ENCODE results near the gene EHD2. TPM values are rescaled to one million over a fixed set of nuclear protein-coding genes. Genes with fewer than 3 reads are reported as not detected.
"Not testable (repeated sequence)": the region's sequence is repeated elsewhere in the genome, so short reads cannot be mapped to it uniquely, and the experiment has no call there.

The EHD2 gene
- total and polyA plus RNA-seq, 2 experiments from 2014 or later, result 163 to 498 TPM

GRCh38 chr19:47762151-47762550, 48.9 kb downstream of the EHD2 start:
- no peak for TF ChIP-seq EZH2 (IDR thresholded peaks at IDR 0.05; ENCODE audit: insufficient read depth, poor library complexity, severe bottlenecking)
- no peak for TF ChIP-seq EZH2phosphoT487 (IDR thresholded peaks at IDR 0.05; ENCODE audit: insufficient read depth, low read depth)
- Histone ChIP-seq H3K79me2 (ENCODE audit: insufficient read depth) (no peaks in the 10 kb centered on the region), H3F3A (ENCODE audit: insufficient read depth) (peaks cover 6% of the 10 kb centered on the region; the same call in 1 of the 2 replicates), H3K27ac (no peak overlapping the region), H3K4me3 (no peak overlapping the region), H3K9me2 (ENCODE audit: insufficient read depth) (no peaks in the 10 kb centered on the region), H3K27me3 (replicated peaks; ENCODE audit: insufficient read depth) (no peaks in the 10 kb centered on the region), H3K4me1 (ENCODE audit: insufficient read depth) (no peaks in the 10 kb centered on the region), H4K20me1 (ENCODE audit: insufficient read depth) (no peaks in the 10 kb centered on the region), H3K9me3 (ENCODE audit: low read depth) (no peaks in the 10 kb centered on the region), H3K4me2 (ENCODE audit: unreplicated experiment) (no peak overlapping the region), H3K36me3 (ENCODE audit: low read depth) (peaks cover 14% of the 10 kb centered on the region; the same call in 1 of the 2 replicates), H2AFZ (no peak overlapping the region), H3K9ac (no peak overlapping the region)
- in situ Hi-C loops (cut with MboI), result no loop called here
- 41 to 53% methylated on average over 3 of the region's 3 CpGs for WGBS, 2 experiments (ENCODE audit: low coverage in 1 of 2, low lambda C conversion rate in 2 of 2, missing lambda C conversion rate in 2 of 2)
- DNase-seq, result no peak

GRCh38 chr19:47762615-47763308, 49.5 kb downstream of the EHD2 start:
- Histone ChIP-seq H3K36me3 (ENCODE audit: low read depth) (peaks cover 13% of the 10 kb centered on the region; the same call in 1 of the 2 replicates), H3K4me2 (ENCODE audit: unreplicated experiment) (no peak overlapping the region), H3K9me3 (ENCODE audit: low read depth) (no peaks in the 10 kb centered on the region), H3K4me3 (no peak overlapping the region), H3K4me1 (ENCODE audit: insufficient read depth) (no peaks in the 10 kb centered on the region), H3F3A (ENCODE audit: insufficient read depth) (peaks cover 6% of the 10 kb centered on the region; the same call in 1 of the 2 replicates), H3K9ac (no peak overlapping the region), H3K27ac (no peak overlapping the region), H2AFZ (no peak overlapping the region), H3K9me2 (ENCODE audit: insufficient read depth) (no peaks in the 10 kb centered on the region), H3K79me2 (ENCODE audit: insufficient read depth) (no peaks in the 10 kb centered on the region), H3K27me3 (replicated peaks; ENCODE audit: insufficient read depth) (no peaks in the 10 kb centered on the region), H4K20me1 (ENCODE audit: insufficient read depth) (no peaks in the 10 kb centered on the region)
- WGBS, 2 experiments (ENCODE audit: low coverage in 1 of 2, low lambda C conversion rate in 2 of 2, missing lambda C conversion rate in 2 of 2), result 50 to 51% methylated on average over 18 of the region's 18 CpGs
- peak; percentile 44 for DNase-seq
- no peak for TF ChIP-seq EZH2phosphoT487 (IDR thresholded peaks at IDR 0.05; ENCODE audit: insufficient read depth, low read depth)
- no peak for TF ChIP-seq EZH2 (IDR thresholded peaks at IDR 0.05; ENCODE audit: insufficient read depth, poor library complexity, severe bottlenecking)
- in situ Hi-C loops (cut with MboI), result no loop called here

GRCh38 chr19:47764705-47765104, 51.5 kb downstream of the EHD2 start:
- H3K9ac ChIP-seq; H3K9me3 ChIP-seq (ENCODE audit: low read depth); H2AFZ ChIP-seq; H3K79me2 ChIP-seq (ENCODE audit: insufficient read depth); H3K4me3 ChIP-seq; H3F3A ChIP-seq (ENCODE audit: insufficient read depth); DNase-seq; H3K9me2 ChIP-seq (ENCODE audit: insufficient read depth); in situ Hi-C loops (cut with MboI); H3K4me2 ChIP-seq (ENCODE audit: unreplicated experiment); H3K4me1 ChIP-seq (ENCODE audit: insufficient read depth); H3K27ac ChIP-seq; H3K27me3 ChIP-seq (replicated peaks; ENCODE audit: insufficient read depth); H4K20me1 ChIP-seq (ENCODE audit: insufficient read depth); H3K36me3 ChIP-seq (ENCODE audit: low read depth): not testable (repeated sequence)
- 74 to 76% methylated on average over 3 of the region's 3 CpGs for WGBS, 2 experiments (ENCODE audit: low coverage in 1 of 2, low lambda C conversion rate in 2 of 2, missing lambda C conversion rate in 2 of 2)

GRCh38 chr19:47765523-47766358, 52.5 kb downstream of the EHD2 start:
- peak; percentile 72 for DNase-seq
- Histone ChIP-seq H3K4me2 (ENCODE audit: unreplicated experiment) (no peak overlapping the region), H4K20me1 (ENCODE audit: insufficient read depth) (no peaks in the 10 kb centered on the region)

More at GRCh38 chr19:47765523-47766358, 52.5 kb downstream of the EHD2 start:
- H3K79me2 ChIP-seq (ENCODE audit: insufficient read depth), result no peaks in the 10 kb centered on the region
- WGBS, 2 experiments (ENCODE audit: low coverage in 1 of 2, low lambda C conversion rate in 2 of 2, missing lambda C conversion rate in 2 of 2), result 16 to 24% methylated on average over 15 to 18 of the region's 19 CpGs
- no peak overlapping the region for H3K27ac ChIP-seq
- H3K4me3 ChIP-seq, result no peak overlapping the region
- no peak overlapping the region for H3K9ac ChIP-seq
- in situ Hi-C loops (cut with MboI), result no loop called here
- TF ChIP-seq EZH2 (IDR thresholded peaks at IDR 0.05; ENCODE audit: insufficient read depth, poor library complexity, severe bottlenecking) (no peak), EZH2phosphoT487 (IDR thresholded peaks at IDR 0.05; ENCODE audit: insufficient read depth, low read depth) (no peak)
- no peak overlapping the region for H2AFZ ChIP-seq
- no peaks in the 10 kb centered on the region for H3F3A ChIP-seq (ENCODE audit: insufficient read depth)
- no peaks in the 10 kb centered on the region for H3K9me2 ChIP-seq (ENCODE audit: insufficient read depth)
- no peaks in the 10 kb centered on the region for H3K36me3 ChIP-seq (ENCODE audit: low read depth)
- H3K27me3 ChIP-seq (replicated peaks; ENCODE audit: insufficient read depth), result no peaks in the 10 kb centered on the region
- H3K9me3 ChIP-seq (ENCODE audit: low read depth), result no peaks in the 10 kb centered on the region
- no peaks in the 10 kb centered on the region for H3K4me1 ChIP-seq (ENCODE audit: insufficient read depth)
